Activated T-helper 1 cell treated with anti-CD3 and anti-CD28 coated beads, Interleukin-12 subunit alpha, Interleukin-12 subunit beta, Interleukin-2, Interleukin-4 antibody, amounts not matched to agents 30 ng/mL and 10 ng/mL and 1 ng/mL, durations not matched to agents 14 hours and 24 hours and 36 hours (primary cell): ENCODE measurements around the gene SYTL3. TPM values are rescaled to one million over a fixed set of nuclear protein-coding genes. Genes with fewer than 3 reads are reported as not detected.
A peak's percentile ranks its signal among the peaks of the same experiment; 100 is the strongest.

Source experiments
- DNase-seq: peaks from one replicate; pipeline ENCODE4 v3.0.0; 2021; ENCODE audit warnings: low spot score
- H3K27ac Mint-ChIP-seq: one replicate; pipeline ENCODE4 v1.8.0; 2021; ENCODE audit warnings: mild to moderate bottlenecking, mixed read lengths
- H3K27me3 Mint-ChIP-seq: one replicate; pipeline ENCODE4 v1.8.0; 2022; ENCODE audit warnings: mild to moderate bottlenecking, moderate library complexity, mixed read lengths; ENCODE audit not compliant: insufficient read depth
- H3K36me3 Mint-ChIP-seq: one replicate; pipeline ENCODE4 v1.8.0; 2021; ENCODE audit warnings: low read depth, mixed read lengths
- H3K4me1 Mint-ChIP-seq: one replicate; pipeline ENCODE4 v1.8.0; 2021; ENCODE audit warnings: low read depth, mixed read lengths
- H3K4me3 Mint-ChIP-seq: one replicate; pipeline ENCODE4 v1.8.0; 2021; ENCODE audit warnings: mild to moderate bottlenecking, moderate library complexity, mixed read lengths
- H3K9me3 Mint-ChIP-seq: one replicate; pipeline ENCODE4 v1.8.0; 2021; ENCODE audit warnings: mixed read lengths
- intact Hi-C: fragments of 100-400 bp; cut with micrococcal nuclease; formaldehyde crosslinking; loops from one replicate; pipeline ENCODE4 v1.15.1; 2024
- total RNA-seq: library from RNA; stranded (reverse); gene quantifications from 2 replicates; pipeline ENCODE4 v1.2.3, GENCODE V29; 2022

Gene SYTL3
- total RNA-seq, 1 donor from 2014 or later = 123 TPM

DNA sequence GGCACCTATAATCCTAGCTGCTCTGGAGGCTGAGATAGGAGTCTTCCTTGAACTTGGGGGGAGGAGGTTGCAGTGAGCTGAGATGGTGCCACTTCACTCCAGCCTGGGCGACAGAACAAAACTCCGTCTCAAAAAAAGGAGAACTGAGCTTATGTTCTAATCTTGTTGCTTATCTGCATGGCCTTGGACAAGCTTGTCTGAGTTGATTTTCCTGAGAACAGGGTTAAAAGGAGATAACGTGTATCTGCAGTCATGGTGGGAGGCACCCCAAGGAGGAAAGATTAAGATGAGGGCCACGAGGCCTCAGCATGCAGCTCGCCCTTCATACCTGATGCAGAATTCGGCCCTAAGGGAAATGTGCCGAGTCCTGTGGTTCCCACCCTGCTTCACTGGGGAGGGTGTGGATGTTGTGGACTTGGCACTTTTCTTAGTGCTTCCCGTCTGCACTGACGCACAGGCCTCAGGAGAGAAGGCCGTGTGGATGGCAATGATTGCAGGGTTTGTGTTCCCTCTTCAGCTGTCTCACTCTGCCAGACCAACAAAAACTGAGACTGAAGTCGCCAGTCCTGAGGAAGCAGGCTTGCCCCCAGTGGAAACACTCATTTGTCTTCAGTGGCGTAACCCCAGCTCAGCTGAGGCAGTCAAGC, 113.1 kb downstream of the SYTL3 start:
- Mint-ChIP-seq H3K4me3 (no peak overlapping the region), H3K36me3 (peaks cover 54% of the 10 kb centered on the region), H3K27me3 (no peaks in the 10 kb centered on the region), H3K4me1 (no peaks in the 10 kb centered on the region), H3K9me3 (no peaks in the 10 kb centered on the region), H3K27ac (peak overlapping the region; percentile 31)
- DNase-seq = no peak
- intact Hi-C loops = loop anchor here (1.0 kb wide), 1 partner anchor 9 kb away; no protein-coding TSS in a partner anchor

DNA sequence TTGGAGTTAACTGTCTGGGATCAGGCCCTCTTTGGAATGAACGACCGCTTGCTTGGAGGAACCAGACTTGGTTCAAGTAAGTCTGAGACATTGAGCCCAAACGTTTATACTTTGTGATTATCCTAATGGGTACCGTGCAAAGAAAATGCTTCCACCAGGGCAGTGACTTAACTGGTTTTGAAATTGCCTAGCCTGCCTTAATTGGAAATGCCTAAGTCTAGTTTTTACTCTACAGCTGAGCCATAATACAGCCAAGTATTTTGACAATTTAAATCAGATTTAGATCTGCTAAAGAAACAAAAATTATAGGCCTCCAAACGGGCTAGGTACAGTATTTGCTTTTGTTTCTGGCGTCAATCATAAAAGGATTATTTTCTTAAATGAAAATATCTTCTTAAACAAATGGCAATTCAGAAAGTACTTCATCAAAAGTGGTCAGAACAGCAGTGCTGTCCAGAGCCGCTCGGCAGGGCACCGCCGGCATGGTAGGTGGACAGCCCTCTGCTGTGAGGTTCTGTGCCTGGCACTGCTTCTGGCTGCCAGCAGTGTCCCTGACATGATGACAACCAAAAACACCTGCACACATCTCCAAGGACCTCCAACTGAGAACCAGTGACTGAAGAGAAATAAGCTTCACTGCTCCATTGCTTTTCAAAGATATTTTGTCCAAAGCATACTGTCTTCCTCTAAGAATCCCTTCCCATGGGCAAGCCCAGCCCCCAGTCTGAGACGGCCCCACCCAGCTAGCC, 113.8 kb downstream of the SYTL3 start:
- H3K27me3 Mint-ChIP-seq = no peaks in the 10 kb centered on the region
- intact Hi-C loops = loop anchor here (1.0 kb wide), 1 partner anchor 9 kb away; no protein-coding TSS in a partner anchor
- H3K36me3 Mint-ChIP-seq = peaks cover 59% of the 10 kb centered on the region
- H3K4me1 Mint-ChIP-seq = no peaks in the 10 kb centered on the region
- H3K4me3 Mint-ChIP-seq = no peak overlapping the region
- no peak for DNase-seq
- H3K9me3 Mint-ChIP-seq = no peaks in the 10 kb centered on the region
- no peak overlapping the region for H3K27ac Mint-ChIP-seq

DNA sequence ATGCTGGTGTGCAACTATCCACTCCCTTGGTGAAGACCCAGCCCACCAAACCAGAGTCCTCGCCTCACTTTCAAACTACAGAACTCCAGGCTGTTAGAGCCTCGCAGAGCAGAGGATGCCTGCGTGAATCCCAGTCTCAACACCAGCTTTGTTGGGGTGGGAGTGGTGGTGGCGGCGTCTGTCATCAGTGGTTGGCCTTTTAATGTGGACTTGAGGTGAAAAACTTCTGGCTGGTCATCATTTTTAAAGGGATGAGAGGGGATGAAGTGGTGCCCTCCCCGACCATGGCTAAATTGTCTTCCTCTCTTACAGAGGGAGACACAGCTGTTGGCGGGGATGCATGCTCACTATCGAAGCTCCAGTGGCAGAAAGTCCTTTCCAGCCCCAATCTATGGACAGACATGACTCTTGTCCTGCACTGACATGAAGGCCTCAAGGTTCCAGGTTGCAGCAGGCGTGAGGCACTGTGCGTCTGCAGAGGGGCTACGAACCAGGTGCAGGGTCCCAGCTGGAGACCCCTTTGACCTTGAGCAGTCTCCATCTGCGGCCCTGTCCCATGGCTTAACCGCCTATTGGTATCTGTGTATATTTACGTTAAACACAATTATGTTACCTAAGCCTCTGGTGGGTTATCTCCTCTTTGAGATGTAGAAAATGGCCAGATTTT, 114.5 kb downstream of the SYTL3 start:
- intact Hi-C loops = no loop called here
- peaks cover under 1% of the 10 kb centered on the region for H3K4me1 Mint-ChIP-seq
- H3K4me3 Mint-ChIP-seq = no peak overlapping the region
- peaks cover 59% of the 10 kb centered on the region for H3K36me3 Mint-ChIP-seq
- no peaks in the 10 kb centered on the region for H3K9me3 Mint-ChIP-seq
- no peaks in the 10 kb centered on the region for H3K27me3 Mint-ChIP-seq
- no peak for DNase-seq
- H3K27ac Mint-ChIP-seq = no peak overlapping the region

DNA sequence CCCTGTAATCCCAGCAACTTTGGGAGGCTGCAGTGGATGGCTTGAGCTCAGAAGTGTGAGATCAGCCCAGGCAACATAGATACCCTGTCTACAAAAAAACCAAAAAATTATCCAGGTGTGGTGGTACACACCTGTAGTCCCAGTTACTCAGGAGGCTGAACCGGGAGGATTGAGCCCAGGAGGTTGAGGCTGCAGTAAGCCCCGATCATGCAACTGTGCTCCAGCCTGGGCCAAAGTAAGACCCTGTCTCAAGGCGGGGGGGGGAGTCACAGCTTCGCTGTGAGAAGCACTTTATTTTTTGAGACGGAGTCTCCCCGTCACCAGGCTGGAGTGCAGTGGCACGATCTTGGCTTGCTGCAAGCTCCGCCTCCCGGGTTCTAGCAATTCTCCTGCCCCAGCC, 115.1 kb downstream of the SYTL3 start:
- Mint-ChIP-seq H3K27ac (no peak overlapping the region), H3K27me3 (no peaks in the 10 kb centered on the region), H3K4me1 (peaks cover 7% of the 10 kb centered on the region), H3K9me3 (no peaks in the 10 kb centered on the region), H3K4me3 (no peak overlapping the region), H3K36me3 (peaks cover 62% of the 10 kb centered on the region)
- no peak for DNase-seq
- intact Hi-C loops = no loop called here

DNA sequence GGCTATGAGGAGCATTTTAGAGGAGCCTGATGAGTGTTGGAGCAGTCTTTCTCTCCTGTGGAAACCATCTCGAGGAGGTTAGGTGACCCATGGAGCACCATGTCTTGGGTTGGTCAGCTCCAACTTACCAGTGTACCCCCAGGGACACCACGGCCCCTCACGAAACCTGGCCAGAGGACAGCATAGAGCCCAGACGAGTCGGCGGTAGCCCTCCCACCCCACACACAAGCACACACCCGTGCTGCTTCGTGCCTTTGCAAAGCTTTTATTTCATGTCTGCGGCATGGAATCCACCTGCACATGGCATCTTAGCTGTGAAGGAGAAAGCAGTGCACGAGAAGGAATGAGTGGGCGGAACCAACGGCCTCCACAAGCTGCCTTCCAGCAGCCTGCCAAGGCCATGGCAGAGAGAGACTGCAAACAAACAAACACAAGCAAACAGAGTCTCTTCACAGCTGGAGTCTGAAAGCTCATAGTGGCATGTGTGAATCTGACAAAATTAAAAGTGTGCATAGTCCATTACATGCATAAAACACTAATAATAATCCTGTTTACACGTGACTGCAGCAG, 115.7 kb downstream of the SYTL3 start:
- Mint-ChIP-seq H3K36me3 (peaks cover 65% of the 10 kb centered on the region), H3K27me3 (no peaks in the 10 kb centered on the region), H3K27ac (peak overlapping the region; percentile 23), H3K9me3 (no peaks in the 10 kb centered on the region), H3K4me3 (no peak overlapping the region), H3K4me1 (peaks cover 14% of the 10 kb centered on the region)
- DNase-seq = no peak
- intact Hi-C loops = no loop called here

DNA sequence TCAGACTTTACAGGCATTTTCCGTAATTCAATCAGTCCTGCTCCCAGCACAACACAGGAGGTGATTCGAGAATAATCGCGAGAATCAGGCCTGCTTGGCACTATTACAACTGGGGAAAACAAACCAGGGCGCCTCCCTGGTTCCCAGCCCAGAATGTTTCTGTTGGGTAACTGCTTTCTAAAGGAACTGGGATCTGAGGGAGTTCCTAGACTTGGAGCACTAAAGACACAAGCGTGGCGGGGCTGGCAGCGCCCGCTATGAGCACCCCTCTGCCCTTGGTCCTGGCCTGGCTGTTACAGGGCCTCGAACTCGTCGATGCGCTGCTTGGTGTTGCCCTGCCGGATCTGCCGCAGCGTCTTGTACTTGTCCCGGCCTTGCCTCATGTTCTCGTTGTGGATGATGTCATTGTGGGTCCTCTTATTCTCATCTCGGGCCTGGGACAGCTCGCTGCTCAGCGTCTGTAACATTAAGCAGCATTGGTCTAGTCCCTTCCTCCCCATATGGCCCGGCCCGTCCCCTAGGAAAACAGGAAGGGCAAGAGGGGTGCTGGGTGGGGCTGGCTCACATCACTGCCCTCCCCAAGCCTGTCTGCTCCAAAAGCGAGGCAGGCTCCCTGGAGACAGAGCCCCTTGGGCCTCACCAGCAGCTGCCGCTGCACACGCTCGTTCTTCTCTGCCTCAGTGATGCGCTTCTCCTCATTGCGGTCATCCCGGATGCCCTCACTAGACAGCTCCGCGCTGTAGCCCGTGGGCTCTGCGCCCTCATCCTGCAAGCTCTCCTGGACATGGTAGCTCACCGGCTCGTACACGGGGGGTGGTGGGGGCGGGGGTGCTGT, 117.0 kb downstream of the SYTL3 start:
- H3K27me3 Mint-ChIP-seq = no peaks in the 10 kb centered on the region
- intact Hi-C loops = no loop called here
- H3K36me3 Mint-ChIP-seq = peaks cover 71% of the 10 kb centered on the region
- H3K9me3 Mint-ChIP-seq = no peaks in the 10 kb centered on the region
- H3K4me1 Mint-ChIP-seq = peaks cover 26% of the 10 kb centered on the region
- H3K27ac Mint-ChIP-seq = peak overlapping the region; percentile 29
- no peak overlapping the region for H3K4me3 Mint-ChIP-seq
- DNase-seq = no peak

DNA sequence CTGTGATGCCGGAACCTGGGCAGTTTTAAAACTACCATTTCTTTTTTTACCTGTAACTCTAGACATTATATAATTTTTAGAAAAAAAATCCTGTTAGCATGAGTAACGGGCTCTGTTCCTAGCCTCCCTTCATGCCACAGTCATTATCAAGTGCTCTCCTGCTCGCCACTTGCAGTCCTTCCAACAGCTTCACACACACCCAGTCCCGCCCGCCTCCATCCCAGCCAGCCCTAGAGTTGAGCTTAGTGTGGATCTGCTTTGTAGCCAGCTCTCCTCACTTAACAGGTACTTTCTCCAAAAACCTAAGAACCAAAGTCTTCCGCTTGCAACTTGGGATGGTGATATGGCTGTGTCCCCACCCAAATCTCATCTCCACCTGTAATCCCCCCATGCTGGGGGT, 117.9 kb downstream of the SYTL3 start:
- Mint-ChIP-seq H3K27me3 (no peaks in the 10 kb centered on the region), H3K9me3 (no peaks in the 10 kb centered on the region), H3K36me3 (peaks cover 67% of the 10 kb centered on the region), H3K4me1 (peaks cover 35% of the 10 kb centered on the region), H3K27ac (peak overlapping the region; percentile 80), H3K4me3 (no peak overlapping the region)
- no peak for DNase-seq
- intact Hi-C loops = no loop called here

DNA sequence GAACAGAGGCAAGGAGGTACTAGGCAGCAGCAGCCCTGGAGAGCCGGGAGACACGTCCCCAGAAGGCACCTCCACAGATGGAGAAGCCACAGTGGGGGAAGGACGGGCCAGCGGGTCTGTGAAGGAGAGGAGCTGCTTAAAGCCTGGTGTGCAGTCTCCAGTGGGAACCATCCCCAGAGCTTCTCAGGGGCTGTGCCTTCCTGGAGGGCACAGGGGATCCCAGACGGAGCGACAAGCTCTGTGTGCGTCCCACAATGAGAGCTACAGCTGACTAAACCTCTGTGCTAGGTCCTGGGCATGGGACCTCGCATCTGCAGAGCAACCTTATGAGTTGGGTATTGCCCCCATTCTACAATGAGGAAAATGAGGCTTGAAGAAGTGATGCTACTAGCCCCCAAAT, 118.6 kb downstream of the SYTL3 start:
- Mint-ChIP-seq H3K4me3 (no peak overlapping the region), H3K27ac (peak overlapping the region; percentile 80), H3K4me1 (peaks cover 42% of the 10 kb centered on the region), H3K9me3 (no peaks in the 10 kb centered on the region), H3K36me3 (peaks cover 68% of the 10 kb centered on the region), H3K27me3 (no peaks in the 10 kb centered on the region)
- intact Hi-C loops = no loop called here
- DNase-seq = no peak

DNA sequence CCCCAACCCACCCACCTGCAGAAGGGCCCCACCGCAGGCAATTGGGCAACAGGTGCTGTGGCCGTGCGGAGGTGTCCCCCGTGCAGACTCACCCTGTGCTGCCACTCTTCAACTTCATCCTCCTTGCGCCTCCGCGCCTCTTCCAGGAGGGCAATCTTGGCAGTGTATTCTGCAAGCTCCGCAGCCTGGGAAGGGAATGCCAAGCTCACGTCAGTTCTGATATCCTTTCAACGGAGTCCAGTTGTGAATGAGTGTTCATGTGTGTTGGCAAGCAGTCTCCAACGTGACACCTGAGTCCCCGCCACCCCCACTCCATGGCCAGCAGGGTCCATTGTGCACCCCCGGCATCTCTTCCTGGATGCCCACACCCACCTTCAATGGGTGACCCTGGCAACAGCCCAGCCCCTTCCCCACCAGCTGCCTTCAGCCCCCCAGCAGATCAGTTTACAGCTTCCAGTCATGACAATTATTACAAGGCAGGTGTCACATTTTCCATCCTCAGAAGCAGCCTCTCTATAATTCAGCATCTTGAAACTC, 119.4 kb downstream of the SYTL3 start:
- Mint-ChIP-seq H3K27me3 (no peaks in the 10 kb centered on the region), H3K9me3 (no peaks in the 10 kb centered on the region), H3K4me3 (no peak overlapping the region), H3K27ac (peak overlapping the region; percentile 75), H3K36me3 (peaks cover 65% of the 10 kb centered on the region), H3K4me1 (peaks cover 51% of the 10 kb centered on the region)
- no peak for DNase-seq
- intact Hi-C loops = no loop called here

DNA sequence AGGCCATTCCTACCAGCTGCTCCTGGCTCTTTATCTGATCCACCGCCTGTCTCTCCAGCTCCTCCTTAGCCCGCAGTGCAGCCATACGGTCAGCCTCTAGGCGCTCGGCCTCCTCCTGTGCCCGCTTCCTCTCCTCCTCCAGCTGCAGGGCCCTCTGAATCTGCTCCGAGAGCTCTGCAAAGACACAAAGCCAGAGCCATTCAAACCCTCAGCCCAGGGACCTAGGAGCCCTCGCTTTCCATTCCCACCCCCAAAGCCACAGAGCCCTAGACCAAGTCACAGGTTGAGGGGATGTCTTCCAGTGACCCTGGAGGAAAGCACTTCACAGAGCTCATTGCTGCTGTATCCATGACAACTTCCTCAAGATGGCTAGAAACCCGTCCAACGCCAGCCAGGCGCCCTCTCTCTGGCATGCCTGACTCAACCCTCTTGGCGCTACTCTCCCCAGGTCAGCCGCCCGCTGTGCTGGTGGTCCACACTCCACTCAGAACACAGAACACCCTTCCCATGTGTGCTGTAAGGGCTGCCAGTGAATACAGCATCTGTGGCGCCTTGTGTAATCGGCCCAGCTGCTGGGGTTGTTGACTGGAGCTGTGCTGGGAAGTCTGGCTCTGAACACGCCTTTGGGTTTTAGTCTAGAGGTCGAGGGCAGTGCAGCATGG, 120.0 kb downstream of the SYTL3 start:
- H3K4me3 Mint-ChIP-seq = no peak overlapping the region
- H3K9me3 Mint-ChIP-seq = no peaks in the 10 kb centered on the region
- no peaks in the 10 kb centered on the region for H3K27me3 Mint-ChIP-seq
- no peak for DNase-seq
- intact Hi-C loops = no loop called here
- H3K36me3 Mint-ChIP-seq = peaks cover 64% of the 10 kb centered on the region
- peaks cover 56% of the 10 kb centered on the region for H3K4me1 Mint-ChIP-seq
- H3K27ac Mint-ChIP-seq = peak overlapping the region; percentile 75

DNA sequence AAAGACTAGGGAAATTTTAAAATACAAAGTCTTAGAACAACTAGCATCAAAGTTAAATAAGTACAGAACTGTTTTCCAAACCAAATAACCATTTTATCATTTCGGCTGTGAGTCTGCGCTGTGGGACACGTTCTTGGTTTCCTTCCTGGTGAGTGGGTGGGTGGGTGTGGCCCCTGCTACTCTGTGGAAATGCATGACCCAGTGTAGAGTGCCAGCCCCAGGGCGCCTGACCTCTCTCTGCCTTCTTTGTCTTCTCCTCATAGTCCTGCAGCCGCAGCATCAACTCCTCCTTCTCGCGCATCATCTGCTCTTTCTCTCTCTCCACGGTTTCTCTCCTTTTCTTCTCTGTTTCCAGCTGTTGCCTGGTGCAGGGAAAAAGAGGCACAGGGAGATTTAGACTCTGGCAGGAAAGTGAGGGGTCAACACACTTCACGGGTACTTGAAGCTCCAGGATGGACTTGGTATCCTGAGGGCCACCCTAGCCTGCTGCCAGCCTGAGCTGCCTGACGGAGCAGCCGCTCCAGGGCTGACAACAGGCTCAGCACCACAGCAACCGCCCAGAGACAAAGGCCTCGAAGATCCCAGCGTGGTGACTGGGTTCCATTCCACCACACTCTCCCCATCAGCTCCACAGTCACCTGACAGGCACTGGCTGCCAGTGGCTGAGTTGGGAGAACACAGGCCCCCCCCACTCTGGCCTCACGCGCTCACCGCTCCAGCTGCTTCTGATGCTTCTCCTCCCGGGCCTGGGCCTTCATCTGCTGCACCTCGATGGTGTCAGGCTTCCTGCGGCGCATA, 120.9 kb downstream of the SYTL3 start:
- Mint-ChIP-seq H3K36me3 (peaks cover 68% of the 10 kb centered on the region), H3K27me3 (no peaks in the 10 kb centered on the region), H3K9me3 (no peaks in the 10 kb centered on the region), H3K4me1 (peaks cover 56% of the 10 kb centered on the region), H3K4me3 (no peak overlapping the region), H3K27ac (peak overlapping the region; percentile 79)
- intact Hi-C loops = no loop called here
- DNase-seq = no peak
